WTC11 (cell line): ENCODE data around the gene NCBP1. TPM values are rescaled to one million over a fixed set of nuclear protein-coding genes. Genes with fewer than 3 reads are reported as not detected.

ENCODE experiments used
- ATAC-seq: fragments of 200-7000 bp; cut with Tn5 transposase; 2 replicates; pipeline ENCODE4 v1.10.0; 2021; ENCODE audit warnings: mild to moderate bottlenecking, moderate library complexity
- CTCF ChIA-PET: fragments of 300-600 bp; sonication (Branson Sonifier 250); formaldehyde crosslinking; loops from one replicate; lab custom pipeline; 2021; ENCODE audit warnings: antibody characterized with exemption; lab: Charles Lee
- POLR2A ChIA-PET: fragments of 350-600 bp; sonication (Branson Sonifier 250); formaldehyde crosslinking; loops from one replicate; lab custom pipeline; 2021; ENCODE audit warnings: antibody characterized with exemption; lab: Charles Lee
- DNase-seq: peaks from one replicate; pipeline ENCODE4 v3.0.0; 2021; ENCODE audit warnings: low spot score
- H3K27ac Mint-ChIP-seq: 2 replicates; pipeline ENCODE4 v1.8.0; 2021; ENCODE audit warnings: mixed read lengths
- H3K27me3 Mint-ChIP-seq: 2 replicates; pipeline ENCODE4 v1.8.0; 2021; ENCODE audit warnings: low read depth, mild to moderate bottlenecking, moderate library complexity, mixed read lengths
- H3K36me3 Mint-ChIP-seq: 2 replicates; pipeline ENCODE4 v1.8.0; 2021; ENCODE audit warnings: mixed read lengths
- H3K4me1 Mint-ChIP-seq: 2 replicates; pipeline ENCODE4 v1.8.0; 2022; ENCODE audit warnings: mixed read lengths
- H3K4me3 Mint-ChIP-seq: 2 replicates; pipeline ENCODE4 v1.8.0; 2021; ENCODE audit warnings: mild to moderate bottlenecking, moderate library complexity, mixed read lengths
- H3K9me3 Mint-ChIP-seq: 2 replicates; pipeline ENCODE4 v1.8.0; 2021; ENCODE audit warnings: mixed read lengths
- ELF4 ChIP-seq: sonication (generic); formaldehyde crosslinking; IDR thresholded peaks from 2 replicates; pipeline ENCODE4 v1.8.1; 2022; ENCODE audit warnings: low read depth, mild to moderate bottlenecking, moderate library complexity, missing genetic modification reagents
- ESRRA ChIP-seq: sonication (generic); formaldehyde crosslinking; IDR thresholded peaks from 2 replicates; pipeline ENCODE4 v1.8.1; 2022; ENCODE audit warnings: mild to moderate bottlenecking, missing genetic modification reagents, borderline replicate concordance
- FOXJ3 ChIP-seq: sonication (generic); formaldehyde crosslinking; IDR thresholded peaks from 2 replicates; pipeline ENCODE4 v1.9.0; 2021; ENCODE audit warnings: missing genetic modification reagents, mild to moderate bottlenecking, borderline replicate concordance
- FOXK1 ChIP-seq: sonication (generic); formaldehyde crosslinking; IDR thresholded peaks from 2 replicates; pipeline ENCODE4 v1.8.0; 2022; ENCODE audit warnings: mild to moderate bottlenecking, moderate library complexity, missing genetic modification reagents
- GRHL2 ChIP-seq: fragments of 250-450 bp; sonication (Bioruptor Pico); IDR thresholded peaks from 2 replicates; pipeline ENCODE4 v1.8.0; 2022; ENCODE audit warnings: mild to moderate bottlenecking, moderate library complexity; ENCODE audit not compliant: insufficient replicate concordance, severe bottlenecking
- JUN ChIP-seq: sonication (generic); formaldehyde crosslinking; IDR thresholded peaks from 2 replicates; pipeline ENCODE4 v1.8.0; 2023; ENCODE audit warnings: mild to moderate bottlenecking, missing genetic modification reagents
- NFE2L1 ChIP-seq: sonication (generic); formaldehyde crosslinking; IDR thresholded peaks from 2 replicates; pipeline ENCODE4 v1.8.1; 2023; ENCODE audit warnings: missing genetic modification reagents
- ZNF121 ChIP-seq: sonication (generic); formaldehyde crosslinking; IDR thresholded peaks from 2 replicates; pipeline ENCODE4 v1.8.0; 2023; ENCODE audit warnings: missing genetic modification reagents
- ZNF138 ChIP-seq: sonication (generic); formaldehyde crosslinking; conservative IDR thresholded peaks from 2 replicates; pipeline ENCODE4 v1.8.1; 2022; ENCODE audit warnings: mild to moderate bottlenecking, moderate library complexity, missing genetic modification reagents
- ZNF219 ChIP-seq: sonication (generic); formaldehyde crosslinking; IDR thresholded peaks from 2 replicates; pipeline ENCODE4 v1.8.0; 2023; ENCODE audit warnings: missing genetic modification reagents, mild to moderate bottlenecking, borderline replicate concordance
- ZNF232 ChIP-seq: sonication (generic); formaldehyde crosslinking; IDR thresholded peaks from 2 replicates; pipeline ENCODE4 v1.8.0; 2022; ENCODE audit warnings: mild to moderate bottlenecking, missing genetic modification reagents
- ZNF317 ChIP-seq: sonication (generic); formaldehyde crosslinking; IDR thresholded peaks from 2 replicates; pipeline ENCODE4 v1.8.1; 2023; ENCODE audit warnings: low read depth, mild to moderate bottlenecking, moderate library complexity, missing genetic modification reagents, borderline replicate concordance
- total RNA-seq: library from RNA; stranded (reverse); gene quantifications from 3 replicates; pipeline ENCODE4 v1.2.3, GENCODE V29; 2021
- TF ChIP-seq, protein P1 (sequence below): sonication (generic); formaldehyde crosslinking; IDR thresholded peaks from 2 replicates; pipeline ENCODE4 v1.8.0; 2023; ENCODE audit warnings: missing genetic modification reagents
- TF ChIP-seq, protein P2 (sequence below): sonication (generic); formaldehyde crosslinking; IDR thresholded peaks from 2 replicates; pipeline ENCODE4 v1.8.1; 2022; ENCODE audit warnings: missing genetic modification reagents, borderline replicate concordance
- TF ChIP-seq, protein P3 (sequence below): sonication (generic); formaldehyde crosslinking; IDR thresholded peaks from 2 replicates; pipeline ENCODE4 v1.8.0; 2022; ENCODE audit warnings: mild to moderate bottlenecking, missing genetic modification reagents
- TF ChIP-seq, protein P4 (sequence below): fragments of 250-450 bp; sonication (Bioruptor Pico); IDR thresholded peaks from 2 replicates; pipeline ENCODE4 v1.9.0; 2021; ENCODE audit warnings: mild to moderate bottlenecking
- TF ChIP-seq, protein P5 (sequence below): sonication (generic); formaldehyde crosslinking; conservative IDR thresholded peaks from 2 replicates; pipeline ENCODE4 v1.8.1; 2022; ENCODE audit warnings: mild to moderate bottlenecking, missing genetic modification reagents
- TF ChIP-seq, protein P6 (sequence below): sonication (generic); formaldehyde crosslinking; IDR thresholded peaks from 2 replicates; pipeline ENCODE4 v1.8.1; 2023; ENCODE audit warnings: mild to moderate bottlenecking, missing genetic modification reagents
- TF ChIP-seq, protein P7 (sequence below): sonication (generic); formaldehyde crosslinking; IDR thresholded peaks from 2 replicates; pipeline ENCODE4 v1.8.0; 2023; ENCODE audit warnings: missing genetic modification reagents, mild to moderate bottlenecking, borderline replicate concordance

Gene NCBP1
- total RNA-seq, 1 experiment from 2014 or later = 61.1 TPM

DNA sequence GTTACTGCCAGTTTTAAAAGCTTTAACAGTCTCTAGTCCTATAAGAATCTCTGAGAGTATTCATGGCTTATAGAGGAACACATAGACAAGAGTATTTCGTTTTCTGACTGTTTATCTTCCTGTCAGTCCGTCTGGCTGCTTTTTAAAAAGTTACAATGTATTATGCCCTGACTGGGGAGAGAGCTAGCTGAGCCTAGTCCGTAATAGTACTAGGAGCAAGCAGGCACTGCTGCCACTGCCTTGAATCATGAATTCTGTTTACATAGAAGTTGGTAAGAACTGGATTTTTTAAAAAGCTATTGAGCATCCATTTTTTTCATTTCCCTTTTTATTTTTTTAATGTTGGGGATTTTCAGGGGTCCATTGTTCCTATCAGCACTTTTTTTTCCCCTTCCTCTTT, 37.0 kb downstream of the NCBP1 start:
- ChIA-PET POLR2A (no interaction called here), CTCF (no interaction called here)
- ATAC-seq = no peak
- Mint-ChIP-seq H3K36me3 (peaks cover 80% of the 10 kb centered on the region), H3K27me3 (no peaks in the 10 kb centered on the region), H3K4me1 (no peaks in the 10 kb centered on the region), H3K27ac (no peak overlapping the region), H3K9me3 (no peaks in the 10 kb centered on the region), H3K4me3 (no peak overlapping the region)
- TF ChIP-seq, protein P1, sequence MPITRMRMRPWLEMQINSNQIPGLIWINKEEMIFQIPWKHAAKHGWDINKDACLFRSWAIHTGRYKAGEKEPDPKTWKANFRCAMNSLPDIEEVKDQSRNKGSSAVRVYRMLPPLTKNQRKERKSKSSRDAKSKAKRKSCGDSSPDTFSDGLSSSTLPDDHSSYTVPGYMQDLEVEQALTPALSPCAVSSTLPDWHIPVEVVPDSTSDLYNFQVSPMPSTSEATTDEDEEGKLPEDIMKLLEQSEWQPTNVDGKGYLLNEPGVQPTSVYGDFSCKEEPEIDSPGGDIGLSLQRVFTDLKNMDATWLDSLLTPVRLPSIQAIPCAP (CRISPR knock-in tag) = no peak
- TF ChIP-seq NFE2L1 (CRISPR knock-in tag) = no peak
- TF ChIP-seq, protein P2, sequence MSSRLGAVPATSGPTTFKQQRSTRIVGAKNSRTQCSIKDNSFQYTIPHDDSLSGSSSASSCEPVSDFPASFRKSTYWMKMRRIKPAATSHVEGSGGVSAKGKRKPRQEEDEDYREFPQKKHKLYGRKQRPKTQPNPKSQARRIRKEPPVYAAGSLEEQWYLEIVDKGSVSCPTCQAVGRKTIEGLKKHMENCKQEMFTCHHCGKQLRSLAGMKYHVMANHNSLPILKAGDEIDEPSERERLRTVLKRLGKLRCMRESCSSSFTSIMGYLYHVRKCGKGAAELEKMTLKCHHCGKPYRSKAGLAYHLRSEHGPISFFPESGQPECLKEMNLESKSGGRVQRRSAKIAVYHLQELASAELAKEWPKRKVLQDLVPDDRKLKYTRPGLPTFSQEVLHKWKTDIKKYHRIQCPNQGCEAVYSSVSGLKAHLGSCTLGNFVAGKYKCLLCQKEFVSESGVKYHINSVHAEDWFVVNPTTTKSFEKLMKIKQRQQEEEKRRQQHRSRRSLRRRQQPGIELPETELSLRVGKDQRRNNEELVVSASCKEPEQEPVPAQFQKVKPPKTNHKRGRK (CRISPR knock-in tag) = no peak
- TF ChIP-seq ZNF317 = no peak
- TF ChIP-seq, protein P3, sequence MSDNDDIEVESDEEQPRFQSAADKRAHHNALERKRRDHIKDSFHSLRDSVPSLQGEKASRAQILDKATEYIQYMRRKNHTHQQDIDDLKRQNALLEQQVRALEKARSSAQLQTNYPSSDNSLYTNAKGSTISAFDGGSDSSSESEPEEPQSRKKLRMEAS (CRISPR knock-in tag) = no peak
- TF ChIP-seq, protein P4, sequence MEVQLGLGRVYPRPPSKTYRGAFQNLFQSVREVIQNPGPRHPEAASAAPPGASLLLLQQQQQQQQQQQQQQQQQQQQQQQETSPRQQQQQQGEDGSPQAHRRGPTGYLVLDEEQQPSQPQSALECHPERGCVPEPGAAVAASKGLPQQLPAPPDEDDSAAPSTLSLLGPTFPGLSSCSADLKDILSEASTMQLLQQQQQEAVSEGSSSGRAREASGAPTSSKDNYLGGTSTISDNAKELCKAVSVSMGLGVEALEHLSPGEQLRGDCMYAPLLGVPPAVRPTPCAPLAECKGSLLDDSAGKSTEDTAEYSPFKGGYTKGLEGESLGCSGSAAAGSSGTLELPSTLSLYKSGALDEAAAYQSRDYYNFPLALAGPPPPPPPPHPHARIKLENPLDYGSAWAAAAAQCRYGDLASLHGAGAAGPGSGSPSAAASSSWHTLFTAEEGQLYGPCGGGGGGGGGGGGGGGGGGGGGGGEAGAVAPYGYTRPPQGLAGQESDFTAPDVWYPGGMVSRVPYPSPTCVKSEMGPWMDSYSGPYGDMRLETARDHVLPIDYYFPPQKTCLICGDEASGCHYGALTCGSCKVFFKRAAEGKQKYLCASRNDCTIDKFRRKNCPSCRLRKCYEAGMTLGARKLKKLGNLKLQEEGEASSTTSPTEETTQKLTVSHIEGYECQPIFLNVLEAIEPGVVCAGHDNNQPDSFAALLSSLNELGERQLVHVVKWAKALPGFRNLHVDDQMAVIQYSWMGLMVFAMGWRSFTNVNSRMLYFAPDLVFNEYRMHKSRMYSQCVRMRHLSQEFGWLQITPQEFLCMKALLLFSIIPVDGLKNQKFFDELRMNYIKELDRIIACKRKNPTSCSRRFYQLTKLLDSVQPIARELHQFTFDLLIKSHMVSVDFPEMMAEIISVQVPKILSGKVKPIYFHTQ (CRISPR knock-in tag) = no peak
- no peak for TF ChIP-seq ELF4 (CRISPR knock-in tag)
- TF ChIP-seq FOXJ3 (CRISPR knock-in tag) = no peak
- TF ChIP-seq, protein P5, sequence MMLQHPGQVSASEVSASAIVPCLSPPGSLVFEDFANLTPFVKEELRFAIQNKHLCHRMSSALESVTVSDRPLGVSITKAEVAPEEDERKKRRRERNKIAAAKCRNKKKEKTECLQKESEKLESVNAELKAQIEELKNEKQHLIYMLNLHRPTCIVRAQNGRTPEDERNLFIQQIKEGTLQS (CRISPR knock-in tag) = no peak
- TF ChIP-seq ZNF121 (CRISPR knock-in tag) = no peak
- TF ChIP-seq, protein P6, sequence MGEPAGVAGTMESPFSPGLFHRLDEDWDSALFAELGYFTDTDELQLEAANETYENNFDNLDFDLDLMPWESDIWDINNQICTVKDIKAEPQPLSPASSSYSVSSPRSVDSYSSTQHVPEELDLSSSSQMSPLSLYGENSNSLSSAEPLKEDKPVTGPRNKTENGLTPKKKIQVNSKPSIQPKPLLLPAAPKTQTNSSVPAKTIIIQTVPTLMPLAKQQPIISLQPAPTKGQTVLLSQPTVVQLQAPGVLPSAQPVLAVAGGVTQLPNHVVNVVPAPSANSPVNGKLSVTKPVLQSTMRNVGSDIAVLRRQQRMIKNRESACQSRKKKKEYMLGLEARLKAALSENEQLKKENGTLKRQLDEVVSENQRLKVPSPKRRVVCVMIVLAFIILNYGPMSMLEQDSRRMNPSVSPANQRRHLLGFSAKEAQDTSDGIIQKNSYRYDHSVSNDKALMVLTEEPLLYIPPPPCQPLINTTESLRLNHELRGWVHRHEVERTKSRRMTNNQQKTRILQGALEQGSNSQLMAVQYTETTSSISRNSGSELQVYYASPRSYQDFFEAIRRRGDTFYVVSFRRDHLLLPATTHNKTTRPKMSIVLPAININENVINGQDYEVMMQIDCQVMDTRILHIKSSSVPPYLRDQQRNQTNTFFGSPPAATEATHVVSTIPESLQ (CRISPR knock-in tag) = no peak
- TF ChIP-seq GRHL2 (CRISPR knock-in tag) = no peak
- TF ChIP-seq ZNF219 = no peak
- TF ChIP-seq FOXK1 (CRISPR knock-in tag) = no peak
- TF ChIP-seq, protein P7, sequence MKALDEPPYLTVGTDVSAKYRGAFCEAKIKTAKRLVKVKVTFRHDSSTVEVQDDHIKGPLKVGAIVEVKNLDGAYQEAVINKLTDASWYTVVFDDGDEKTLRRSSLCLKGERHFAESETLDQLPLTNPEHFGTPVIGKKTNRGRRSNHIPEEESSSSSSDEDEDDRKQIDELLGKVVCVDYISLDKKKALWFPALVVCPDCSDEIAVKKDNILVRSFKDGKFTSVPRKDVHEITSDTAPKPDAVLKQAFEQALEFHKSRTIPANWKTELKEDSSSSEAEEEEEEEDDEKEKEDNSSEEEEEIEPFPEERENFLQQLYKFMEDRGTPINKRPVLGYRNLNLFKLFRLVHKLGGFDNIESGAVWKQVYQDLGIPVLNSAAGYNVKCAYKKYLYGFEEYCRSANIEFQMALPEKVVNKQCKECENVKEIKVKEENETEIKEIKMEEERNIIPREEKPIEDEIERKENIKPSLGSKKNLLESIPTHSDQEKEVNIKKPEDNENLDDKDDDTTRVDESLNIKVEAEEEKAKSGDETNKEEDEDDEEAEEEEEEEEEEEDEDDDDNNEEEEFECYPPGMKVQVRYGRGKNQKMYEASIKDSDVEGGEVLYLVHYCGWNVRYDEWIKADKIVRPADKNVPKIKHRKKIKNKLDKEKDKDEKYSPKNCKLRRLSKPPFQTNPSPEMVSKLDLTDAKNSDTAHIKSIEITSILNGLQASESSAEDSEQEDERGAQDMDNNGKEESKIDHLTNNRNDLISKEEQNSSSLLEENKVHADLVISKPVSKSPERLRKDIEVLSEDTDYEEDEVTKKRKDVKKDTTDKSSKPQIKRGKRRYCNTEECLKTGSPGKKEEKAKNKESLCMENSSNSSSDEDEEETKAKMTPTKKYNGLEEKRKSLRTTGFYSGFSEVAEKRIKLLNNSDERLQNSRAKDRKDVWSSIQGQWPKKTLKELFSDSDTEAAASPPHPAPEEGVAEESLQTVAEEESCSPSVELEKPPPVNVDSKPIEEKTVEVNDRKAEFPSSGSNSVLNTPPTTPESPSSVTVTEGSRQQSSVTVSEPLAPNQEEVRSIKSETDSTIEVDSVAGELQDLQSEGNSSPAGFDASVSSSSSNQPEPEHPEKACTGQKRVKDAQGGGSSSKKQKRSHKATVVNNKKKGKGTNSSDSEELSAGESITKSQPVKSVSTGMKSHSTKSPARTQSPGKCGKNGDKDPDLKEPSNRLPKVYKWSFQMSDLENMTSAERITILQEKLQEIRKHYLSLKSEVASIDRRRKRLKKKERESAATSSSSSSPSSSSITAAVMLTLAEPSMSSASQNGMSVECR (CRISPR knock-in tag) = no peak
- TF ChIP-seq ZNF232 (CRISPR knock-in tag) = no peak
- TF ChIP-seq ESRRA (CRISPR knock-in tag) = no peak
- TF ChIP-seq ZNF138 (CRISPR knock-in tag) = no peak
- no peak for TF ChIP-seq JUN (CRISPR knock-in tag)
- TF ChIP-seq, all 79 proteins: peak for 0
- no peak for DNase-seq
